ENCODE measurements around the gene GRID1.

- TF ChIP-seq HMGXB4 (CRISPR knock-in tag; IDR thresholded peaks at IDR 0.05) (no peak), SIN3A (IDR thresholded peaks at IDR 0.05; ENCODE audit: borderline replicate concordance in 2 of 2, control insufficient read depth in 1 of 2, low read depth in 2 of 2, low read length in 2 of 2) (no peak), SNAPC5 (CRISPR knock-in tag; IDR thresholded peaks at IDR 0.05) (no peak), NONO (IDR thresholded peaks at IDR 0.05; ENCODE audit: low read depth in 2 of 2, low read length in 1 of 2) (no peak), ZNF780A (CRISPR knock-in tag; IDR thresholded peaks at IDR 0.05) (no peak), RCOR1 (IDR thresholded peaks at IDR 0.05; ENCODE audit: borderline replicate concordance in 1 of 2, low read depth in 2 of 2, low read length in 2 of 2) (no peak), ELF4 (CRISPR knock-in tag; IDR thresholded peaks at IDR 0.05) (no peak), ZNF253 (CRISPR knock-in tag; conservative IDR thresholded peaks at IDR 0.05) (no peak), HCFC1 (IDR thresholded peaks at IDR 0.05; ENCODE audit: low read depth, low read length) (no peak), ZNF146 (CRISPR knock-in tag; IDR thresholded peaks at IDR 0.05; ENCODE audit: unreplicated experiment) (no peak), AFF4 (CRISPR knock-in tag; IDR thresholded peaks at IDR 0.05) (no peak)
Measured at GRCh38 chr10:85919491-85920021, 447.0 kb downstream of the GRID1 start.
